Activated CD8-positive, alpha-beta memory T cell treated with anti-CD3 and anti-CD28 coated beads, Interleukin-2, amount 50 U/mL, for 24 hours (primary cell): ENCODE measurements around the gene LRRC75A.
"Not testable (repeated sequence)": the region's sequence is repeated elsewhere in the genome, so short reads cannot be mapped to it uniquely, and the experiment has no call there.

Experiments
- DNase-seq: peaks from one replicate; pipeline ENCODE4 v3.0.0-alpha.2; 2020; ENCODE audit errors: extremely low read depth

LRRC75A gene

DNA sequence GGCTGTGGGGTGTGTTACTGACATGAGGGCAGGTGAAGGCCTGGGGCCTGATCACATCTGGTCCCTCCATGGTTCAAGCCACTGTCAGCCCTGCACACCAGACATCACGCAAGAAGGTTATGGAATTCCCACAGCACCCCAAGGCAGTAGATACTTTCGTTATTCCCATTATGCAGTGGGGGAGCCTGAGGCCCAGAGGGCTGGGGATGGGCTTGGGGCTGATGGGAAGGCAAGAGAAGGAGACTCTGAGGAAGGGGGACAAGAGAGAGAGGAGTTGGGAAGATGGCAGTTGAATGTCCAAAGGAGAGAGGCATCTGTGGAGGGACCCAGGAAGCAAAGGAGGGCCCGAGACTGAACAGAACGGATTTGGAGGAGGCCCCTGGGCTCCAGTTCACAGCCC, 42.0 kb downstream of the LRRC75A start:
- no peak for DNase-seq

- no peak for DNase-seq
These were observed 42.8 kb downstream of the LRRC75A start for GRCh38 chr17:16449121-16449570.

DNA sequence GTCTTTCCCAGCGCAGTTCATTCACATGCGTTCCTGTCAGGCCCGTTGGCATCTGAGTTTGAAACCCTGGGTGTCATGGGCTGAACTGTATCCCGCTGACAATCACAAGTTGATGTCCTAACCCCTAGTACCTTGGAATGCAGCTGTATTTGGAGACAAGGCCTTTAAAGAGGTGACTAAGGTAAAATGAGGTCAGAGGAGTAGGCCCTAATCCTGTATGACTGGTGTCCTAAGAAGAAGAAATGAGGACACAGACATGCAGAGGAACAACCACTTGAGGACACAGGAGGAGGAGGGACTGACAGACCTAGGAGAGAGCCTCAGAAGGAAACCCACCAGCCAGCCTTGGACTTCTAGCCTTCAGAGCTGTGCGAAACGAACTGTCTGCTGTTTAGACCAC, 43.5 kb downstream of the LRRC75A start:
- DNase-seq = no peak

- DNase-seq = no peak
These were observed 44.3 kb downstream of the LRRC75A start for GRCh38 chr17:16447676-16448075.

- no peak for DNase-seq
These were observed 45.5 kb downstream of the LRRC75A start for GRCh38 chr17:16446338-16446983.

GRCh38 chr17:16444258-16444886, 47.6 kb downstream of the LRRC75A start:
- no peak for DNase-seq

DNA sequence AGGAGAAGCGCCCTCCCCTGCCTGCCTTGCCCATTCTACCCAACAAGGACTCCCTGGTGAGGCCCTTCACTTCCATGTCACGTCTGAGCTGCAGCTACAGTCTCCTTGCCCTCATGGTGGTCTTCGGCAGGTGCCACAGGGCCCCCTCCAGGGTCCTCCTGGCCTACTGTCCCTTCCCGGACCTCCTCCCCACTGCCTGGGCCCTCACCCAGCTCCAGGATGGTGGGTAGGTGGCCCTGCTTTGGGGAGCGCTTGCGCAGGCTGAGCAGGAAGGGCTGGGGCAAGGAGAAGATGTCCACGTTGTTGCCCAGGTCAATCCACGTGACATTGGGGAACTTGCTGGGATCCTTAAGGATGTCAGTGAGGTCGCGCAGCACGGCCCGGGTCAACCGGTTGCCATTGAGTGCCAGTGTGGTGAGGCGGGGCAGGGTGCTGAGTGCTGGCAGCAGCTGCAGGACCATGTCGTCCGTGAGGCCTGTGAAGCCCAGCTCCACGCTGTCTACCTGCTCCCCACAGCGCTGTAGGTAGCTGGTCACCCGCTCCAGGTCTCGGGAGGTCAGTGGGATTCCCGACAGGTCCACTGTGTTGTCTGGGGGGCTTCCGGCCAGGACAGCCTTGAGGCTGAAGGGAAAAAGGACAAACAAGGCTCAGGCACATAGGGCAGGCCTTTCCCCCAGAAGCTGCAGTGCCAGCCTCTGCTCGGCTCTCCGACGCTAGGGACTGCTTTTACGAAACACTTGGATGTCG, 48.3 kb downstream of the LRRC75A start:
- DNase-seq = no peak

- DNase-seq = no peak
These were observed 49.1 kb downstream of the LRRC75A start for GRCh38 chr17:16442594-16443510.

GRCh38 chr17:16442141-16442540, 49.9 kb downstream of the LRRC75A start:
- DNase-seq = no peak

- DNase-seq = no peak
These were observed 50.9 kb downstream of the LRRC75A start for GRCh38 chr17:16440901-16441629.

- not testable (repeated sequence) for DNase-seq
These were observed 51.6 kb downstream of the LRRC75A start for GRCh38 chr17:16440354-16440753.

DNA sequence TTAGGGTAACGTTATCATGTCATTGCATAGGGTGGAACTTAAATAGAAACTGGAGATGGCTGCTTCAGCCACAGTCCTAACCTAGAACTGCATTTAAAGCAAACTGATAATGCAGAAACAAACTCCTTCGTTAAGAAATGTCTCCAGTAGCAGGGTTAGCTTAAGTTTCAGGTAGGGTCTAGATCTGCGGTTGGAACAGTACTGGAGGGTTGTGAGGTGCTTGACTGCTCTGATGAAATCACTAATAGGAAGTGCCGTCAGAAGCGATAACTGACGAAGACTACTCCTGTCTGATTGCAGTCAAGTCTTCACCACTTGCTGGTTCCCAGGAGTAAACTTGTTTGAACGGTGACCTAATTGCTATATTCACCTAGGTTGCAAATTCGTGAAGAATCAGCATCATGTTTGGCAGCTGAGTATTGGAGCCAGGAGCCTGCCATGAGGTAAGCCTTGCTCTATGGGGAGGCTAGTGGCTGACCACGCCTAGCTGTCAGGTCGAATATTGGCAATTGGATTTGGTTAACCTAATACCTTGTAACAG, 52.1 kb downstream of the LRRC75A start:
- DNase-seq = no peak

DNA sequence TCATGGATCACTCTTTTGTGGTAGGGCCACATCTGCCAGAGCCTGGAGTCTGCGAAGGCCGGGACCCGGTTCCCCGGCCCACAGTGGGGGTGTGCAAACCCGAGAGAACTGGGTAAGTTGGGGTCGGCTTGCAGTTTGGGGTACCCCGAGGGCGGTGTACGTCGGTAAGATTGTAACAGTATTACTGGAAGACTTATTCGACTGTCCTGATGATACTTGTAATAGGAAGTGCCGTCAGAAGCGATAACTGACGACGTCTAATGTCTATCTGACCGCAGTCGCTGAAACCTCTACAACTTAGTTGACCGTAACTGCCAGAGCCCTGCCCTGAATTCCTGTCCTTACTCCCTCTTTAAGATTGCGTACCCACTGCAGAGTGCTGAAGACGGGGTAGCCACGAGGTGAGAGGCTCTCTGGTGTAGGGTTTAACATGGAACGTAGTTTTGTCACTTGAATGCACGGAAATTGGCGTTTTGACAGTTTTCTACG, 52.6 kb downstream of the LRRC75A start:
- DNase-seq = no peak

GRCh38 chr17:16438557-16439302, 53.3 kb downstream of the LRRC75A start:
- DNase-seq = peak; percentile 90

- no peak for DNase-seq
These were observed 53.8 kb downstream of the LRRC75A start for GRCh38 chr17:16438173-16438556.

DNA sequence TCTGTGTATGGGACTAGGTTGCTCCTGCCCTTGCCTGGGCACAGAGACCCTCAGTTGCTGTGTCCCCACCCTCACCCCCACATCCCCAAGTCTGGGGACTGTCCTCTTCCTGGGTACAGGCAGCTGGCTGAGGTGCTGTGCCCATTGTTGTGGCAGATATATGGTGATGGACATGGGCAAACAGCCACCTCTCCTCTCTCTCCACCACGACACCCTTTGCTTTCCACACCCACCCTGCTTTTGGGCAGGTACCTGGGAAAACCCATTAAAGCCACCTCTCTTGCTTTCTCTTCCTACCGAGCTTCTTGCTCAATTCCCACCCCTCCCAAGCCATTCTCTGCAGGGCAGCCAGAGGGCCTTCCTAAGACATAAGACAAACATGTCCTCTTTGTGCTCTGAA, 54.9 kb downstream of the LRRC75A start:
- DNase-seq = no peak

DNA sequence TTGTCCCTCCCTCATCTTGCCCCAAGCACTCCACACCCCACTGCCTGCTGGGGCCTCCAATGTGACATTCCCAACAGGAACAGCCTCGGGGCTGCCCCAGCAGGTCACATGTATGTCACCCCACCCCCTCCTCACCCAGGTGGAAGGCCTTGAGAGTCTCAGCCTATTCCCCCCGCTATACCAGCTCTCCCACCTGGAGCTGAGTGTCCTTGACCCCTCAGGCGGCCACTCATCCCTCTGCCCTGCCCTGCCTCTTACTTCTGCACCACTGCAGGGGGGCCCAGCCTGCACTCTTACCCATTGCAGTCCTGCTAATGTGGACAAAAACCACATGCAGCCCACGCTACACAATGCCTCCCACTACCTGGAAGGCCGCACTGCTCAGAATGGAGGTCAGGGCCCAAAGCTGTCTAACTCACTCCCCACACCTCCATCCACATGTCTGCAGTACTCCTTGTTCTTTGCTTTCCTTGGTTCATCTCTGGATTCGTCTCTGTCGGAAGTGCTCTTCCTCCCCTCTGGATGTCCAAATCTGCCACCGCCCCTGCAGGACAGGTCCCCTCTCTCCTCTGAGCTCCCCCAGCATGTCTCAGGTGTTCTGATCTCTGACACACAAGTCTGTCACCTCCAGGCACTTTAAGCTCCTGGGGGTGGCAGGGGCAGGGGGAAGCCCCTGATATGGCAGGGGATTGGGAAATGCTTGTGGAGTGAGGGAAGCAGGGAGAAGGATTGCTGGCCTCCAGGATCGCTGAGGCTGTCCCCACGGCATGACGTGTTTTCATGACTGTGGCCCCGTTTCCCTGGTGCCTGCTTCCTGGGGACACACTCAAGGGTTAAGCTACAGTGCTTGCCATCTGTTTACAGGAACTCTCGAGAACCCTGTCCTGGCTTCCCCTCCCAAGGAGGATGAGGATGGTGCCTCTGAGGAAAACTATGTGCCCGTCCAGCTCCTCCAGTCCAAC, 55.8 kb downstream of the LRRC75A start:
- no peak for DNase-seq

GRCh38 chr17:16434662-16435061, 57.3 kb downstream of the LRRC75A start:
- DNase-seq = no peak

DNA sequence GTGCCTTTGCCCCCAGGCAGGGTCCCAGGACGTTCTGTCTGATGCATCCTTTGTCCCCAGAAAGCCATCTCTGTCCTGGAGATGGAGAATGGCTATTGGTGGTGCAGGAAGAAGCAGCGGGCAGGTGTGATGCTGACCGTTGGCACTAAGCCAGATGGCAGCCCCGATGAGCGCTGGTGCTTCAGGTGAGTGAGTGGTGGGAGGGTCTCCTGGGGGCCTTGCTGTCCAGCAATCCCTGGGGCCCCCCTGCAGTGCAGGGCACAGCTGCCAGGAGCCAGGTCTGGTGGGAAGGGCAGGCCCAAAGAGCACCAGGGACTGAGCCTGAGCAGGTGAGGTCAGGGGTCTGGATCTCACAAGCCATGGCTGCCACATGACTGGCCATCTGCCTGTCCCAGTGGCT, 58.5 kb downstream of the LRRC75A start:
- DNase-seq = no peak
